Activated naive CD8-positive, alpha-beta T cell treated with anti-CD3 and anti-CD28 coated beads for 36 hours (primary cell): ENCODE data around the gene SLC1A6. TPM values are rescaled to one million over a fixed set of nuclear protein-coding genes. Genes with fewer than 3 reads are reported as not detected.
A peak's percentile ranks its signal among the peaks of the same experiment; 100 is the strongest.
"Not testable (repeated sequence)": the region's sequence is repeated elsewhere in the genome, so short reads cannot be mapped to it uniquely, and the experiment has no call there.

Experiments used
- DNase-seq: peaks from one replicate; pipeline ENCODE4 v3.0.0; 2021
- H3K27ac Mint-ChIP-seq: one replicate; pipeline ENCODE4 v1.8.0; 2022; ENCODE audit warnings: mild to moderate bottlenecking, moderate library complexity, mixed read lengths
- H3K27me3 Mint-ChIP-seq: one replicate; pipeline ENCODE4 v1.8.0; 2022; ENCODE audit warnings: mild to moderate bottlenecking, mixed read lengths
- H3K36me3 Mint-ChIP-seq: one replicate; pipeline ENCODE4 v1.8.0; 2021; ENCODE audit warnings: mild to moderate bottlenecking, mixed read lengths
- H3K4me1 Mint-ChIP-seq: one replicate; pipeline ENCODE4 v1.8.0; 2021; ENCODE audit warnings: mixed read lengths
- H3K4me3 Mint-ChIP-seq: one replicate; pipeline ENCODE4 v1.8.0; 2022; ENCODE audit warnings: mild to moderate bottlenecking, moderate library complexity, mixed read lengths
- H3K9me3 Mint-ChIP-seq: one replicate; pipeline ENCODE4 v1.8.0; 2022; ENCODE audit warnings: mixed read lengths
- total RNA-seq, 2 experiments: library from RNA; stranded (reverse); gene quantifications; one replicate each; pipeline ENCODE4 v1.2.3, GENCODE V29; 2021

Gene SLC1A6
- total RNA-seq, 2 experiments from 2014 or later = not detected

DNA sequence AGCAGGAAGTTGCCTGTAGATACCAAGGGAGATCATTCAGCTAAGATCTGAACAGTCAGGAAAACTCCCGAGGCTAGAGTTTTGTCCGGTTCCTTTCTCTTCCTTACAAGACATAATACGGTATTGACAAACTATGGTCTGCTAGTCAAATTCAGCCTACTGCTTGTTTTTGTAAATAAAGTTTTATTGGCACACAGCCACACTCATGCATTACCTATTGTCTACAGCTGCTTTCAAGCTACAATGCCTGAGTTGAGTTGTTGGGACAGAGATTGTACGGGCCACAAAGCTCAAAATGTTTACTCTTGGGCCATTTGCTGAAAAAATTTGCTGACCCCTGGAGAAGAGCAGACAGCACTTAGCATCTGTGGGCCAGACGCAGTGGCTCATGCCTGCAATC is 2.5 kb downstream of the SLC1A6 start:
- Mint-ChIP-seq H3K27me3 (peaks cover 57% of the 10 kb centered on the region), H3K9me3 (no peaks in the 10 kb centered on the region), H3K4me3 (no peak overlapping the region), H3K27ac (no peak overlapping the region), H3K4me1 (no peaks in the 10 kb centered on the region), H3K36me3 (no peaks in the 10 kb centered on the region)
- no peak for DNase-seq

DNA sequence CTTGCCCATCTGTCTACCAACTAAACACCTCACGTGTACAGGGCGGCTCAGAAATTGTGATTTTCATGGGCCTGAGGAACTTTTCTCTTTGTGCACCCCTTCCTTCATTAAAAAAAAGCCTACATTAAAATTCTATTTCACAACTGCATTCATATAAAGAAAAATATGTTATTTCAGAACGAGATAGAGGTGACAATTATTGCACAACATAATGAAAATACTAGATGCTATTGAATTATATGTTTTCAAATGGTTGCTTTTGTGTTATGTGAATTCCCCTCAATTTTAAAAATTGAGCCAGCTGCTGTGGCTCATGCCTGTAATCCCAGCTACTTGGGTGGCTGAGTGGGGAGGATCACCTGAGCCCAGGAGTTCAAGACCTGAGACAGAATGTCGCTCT is 5.2 kb downstream of the SLC1A6 start:
- DNase-seq = no peak
- no peaks in the 10 kb centered on the region for H3K9me3 Mint-ChIP-seq
- no peaks in the 10 kb centered on the region for H3K36me3 Mint-ChIP-seq
- peaks cover 37% of the 10 kb centered on the region for H3K27me3 Mint-ChIP-seq
- no peaks in the 10 kb centered on the region for H3K4me1 Mint-ChIP-seq
- no peak overlapping the region for H3K27ac Mint-ChIP-seq
- H3K4me3 Mint-ChIP-seq = no peak overlapping the region

DNA sequence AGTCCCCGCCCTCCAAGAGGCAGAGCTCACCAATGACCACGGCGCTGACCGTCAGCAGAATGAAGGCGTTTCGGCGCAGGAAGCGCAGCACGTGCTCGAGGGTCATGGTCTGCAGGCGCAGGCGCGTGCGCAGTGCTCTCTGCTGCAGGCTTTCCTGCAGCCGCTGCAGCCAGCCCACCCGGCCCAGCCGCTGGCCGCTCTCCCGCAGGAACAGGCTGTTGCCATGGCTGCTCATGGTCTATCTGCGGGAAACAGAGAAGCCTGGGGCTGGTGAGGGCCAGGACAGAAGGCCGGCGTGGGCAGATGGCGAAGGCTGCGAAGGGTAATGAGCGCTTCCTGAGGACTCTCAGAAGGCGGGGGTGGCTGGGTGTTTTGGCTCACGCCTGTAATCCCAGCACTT is 7.0 kb downstream of the SLC1A6 start:
- no peak for DNase-seq
- no peak overlapping the region for H3K4me3 Mint-ChIP-seq
- H3K4me1 Mint-ChIP-seq = no peaks in the 10 kb centered on the region
- H3K27ac Mint-ChIP-seq = no peak overlapping the region
- peaks cover 30% of the 10 kb centered on the region for H3K27me3 Mint-ChIP-seq
- H3K9me3 Mint-ChIP-seq = no peaks in the 10 kb centered on the region
- no peaks in the 10 kb centered on the region for H3K36me3 Mint-ChIP-seq

DNA sequence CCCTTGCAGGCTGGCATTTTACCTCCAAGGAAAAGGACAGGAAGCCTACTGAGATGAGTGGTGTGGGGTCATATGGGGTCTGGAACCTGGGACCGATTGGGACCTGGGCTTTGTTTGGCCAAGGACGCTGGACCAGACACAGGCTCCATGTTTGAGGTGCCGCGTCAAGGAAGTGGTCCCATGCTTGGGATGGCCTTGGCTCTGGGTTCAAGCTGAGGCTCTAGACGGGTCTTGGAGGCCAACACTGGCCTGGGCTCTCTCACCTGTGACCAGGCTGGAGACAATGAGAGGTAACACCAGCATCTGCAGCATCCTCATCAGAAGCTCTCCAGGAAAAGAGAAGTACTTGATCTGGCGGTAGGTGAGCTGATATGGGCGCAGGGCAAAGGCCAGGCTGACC is 8.2 kb downstream of the SLC1A6 start:
- no peak for DNase-seq
- Mint-ChIP-seq H3K4me3 (no peak overlapping the region), H3K36me3 (no peaks in the 10 kb centered on the region), H3K4me1 (no peaks in the 10 kb centered on the region), H3K9me3 (no peaks in the 10 kb centered on the region), H3K27ac (no peak overlapping the region), H3K27me3 (peaks cover 19% of the 10 kb centered on the region)

DNA sequence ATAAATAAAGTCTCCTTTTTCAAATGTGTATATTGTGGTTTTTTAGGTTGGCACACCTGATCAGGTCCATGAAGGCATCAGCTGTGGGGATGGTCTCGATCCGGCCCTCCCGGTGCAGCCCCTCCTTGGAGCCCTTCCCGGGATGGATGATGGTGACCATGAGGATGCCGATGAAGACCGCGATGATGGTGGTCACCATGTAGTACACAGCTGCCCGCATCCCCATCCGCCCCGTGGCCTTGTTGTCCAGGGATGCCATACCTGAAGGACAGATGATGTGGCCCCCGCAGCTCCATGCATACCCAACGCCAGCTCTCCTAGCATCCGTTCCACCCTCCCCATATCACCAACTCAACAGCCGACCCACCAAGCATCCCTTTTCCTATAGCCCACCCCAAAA is 11.4 kb downstream of the SLC1A6 start:
- Mint-ChIP-seq H3K36me3 (no peaks in the 10 kb centered on the region), H3K4me1 (no peaks in the 10 kb centered on the region), H3K4me3 (no peak overlapping the region), H3K27me3 (peaks cover 15% of the 10 kb centered on the region), H3K27ac (no peak overlapping the region), H3K9me3 (no peaks in the 10 kb centered on the region)
- no peak for DNase-seq

DNA sequence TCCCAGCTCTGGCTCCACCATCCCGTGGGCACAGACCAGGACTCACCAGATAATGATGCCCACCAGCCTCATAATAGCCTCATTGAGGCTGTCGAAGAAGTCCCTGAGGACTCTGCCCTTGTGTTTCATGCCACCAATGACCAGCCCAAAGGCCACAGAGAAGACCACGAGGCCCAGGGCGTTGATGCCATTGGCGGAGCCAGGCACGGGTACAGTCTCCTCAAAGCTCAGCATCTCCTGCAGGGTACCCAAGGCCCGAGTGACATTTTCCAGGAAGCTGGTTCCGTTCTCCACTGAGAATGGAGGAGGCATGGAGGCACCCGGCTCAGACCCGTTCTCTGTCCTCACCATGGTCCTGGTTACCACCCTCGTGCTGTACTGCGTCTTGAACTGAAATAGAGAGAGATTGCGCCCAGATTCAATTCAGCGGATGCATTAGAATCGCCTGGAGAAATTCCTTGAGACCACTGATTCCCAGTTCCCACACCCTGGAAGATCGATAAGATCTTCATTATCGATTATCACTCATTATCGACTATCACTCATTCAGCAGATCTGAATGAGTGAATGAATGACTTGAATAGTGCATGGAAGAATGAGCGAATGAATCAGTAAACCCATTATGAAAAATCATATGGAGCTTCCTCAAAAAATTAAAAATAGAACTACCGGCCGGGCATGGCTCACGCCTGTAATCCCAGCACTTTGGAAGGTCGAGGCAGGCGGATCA is 17.5 kb downstream of the SLC1A6 start:
- Mint-ChIP-seq H3K4me1 (no peaks in the 10 kb centered on the region), H3K9me3 (peaks cover 15% of the 10 kb centered on the region), H3K27ac (no peak overlapping the region), H3K36me3 (no peaks in the 10 kb centered on the region), H3K4me3 (no peak overlapping the region), H3K27me3 (peaks cover 3% of the 10 kb centered on the region)
- DNase-seq = no peak

DNA sequence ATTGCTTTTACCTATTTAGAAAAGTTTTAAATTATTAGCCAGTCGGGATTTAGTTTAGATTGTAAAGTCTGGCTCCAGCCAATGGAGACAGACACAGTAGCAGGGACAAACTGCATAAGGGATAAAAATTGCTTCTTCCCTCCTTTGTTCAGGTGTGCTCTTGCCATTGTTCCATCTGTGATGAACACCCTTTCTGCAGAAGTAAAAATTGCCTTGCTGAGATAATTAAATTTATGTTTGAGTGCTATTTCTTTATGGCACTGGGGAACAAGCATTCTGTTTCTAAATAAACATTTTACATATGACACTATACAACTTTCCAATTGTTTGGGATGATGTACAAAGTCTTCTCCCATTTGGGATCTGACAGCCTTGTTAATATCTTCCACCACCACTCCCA is 20.4 kb downstream of the SLC1A6 start:
- DNase-seq = no peak
- H3K27me3 Mint-ChIP-seq = peaks cover 15% of the 10 kb centered on the region
- H3K4me1 Mint-ChIP-seq = no peaks in the 10 kb centered on the region
- no peak overlapping the region for H3K4me3 Mint-ChIP-seq
- H3K9me3 Mint-ChIP-seq = peaks cover 16% of the 10 kb centered on the region
- H3K27ac Mint-ChIP-seq = no peak overlapping the region
- H3K36me3 Mint-ChIP-seq = no peaks in the 10 kb centered on the region

DNA sequence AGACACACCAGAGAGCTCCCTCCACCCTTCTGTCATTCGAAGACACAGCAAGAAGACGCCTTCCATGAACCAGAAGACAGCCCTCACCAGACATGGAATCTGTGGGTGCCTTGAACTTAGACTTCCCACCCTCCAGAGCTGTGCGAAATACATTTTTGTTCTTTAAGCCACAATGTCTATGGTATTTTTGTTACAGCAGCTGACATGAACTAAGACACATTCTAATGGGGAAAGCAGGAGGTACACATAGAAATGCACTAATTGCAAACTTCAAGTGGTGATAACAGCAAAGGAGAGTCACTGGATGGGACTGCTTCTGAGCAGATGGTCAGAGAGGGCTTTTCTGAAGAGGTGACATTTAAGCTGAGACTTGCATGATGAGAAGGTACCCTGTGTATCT is 22.2 kb downstream of the SLC1A6 start:
- no peak overlapping the region for H3K4me3 Mint-ChIP-seq
- peaks cover 12% of the 10 kb centered on the region for H3K9me3 Mint-ChIP-seq
- no peaks in the 10 kb centered on the region for H3K4me1 Mint-ChIP-seq
- H3K36me3 Mint-ChIP-seq = no peaks in the 10 kb centered on the region
- no peak overlapping the region for H3K27ac Mint-ChIP-seq
- no peak for DNase-seq
- peaks cover 19% of the 10 kb centered on the region for H3K27me3 Mint-ChIP-seq

DNA sequence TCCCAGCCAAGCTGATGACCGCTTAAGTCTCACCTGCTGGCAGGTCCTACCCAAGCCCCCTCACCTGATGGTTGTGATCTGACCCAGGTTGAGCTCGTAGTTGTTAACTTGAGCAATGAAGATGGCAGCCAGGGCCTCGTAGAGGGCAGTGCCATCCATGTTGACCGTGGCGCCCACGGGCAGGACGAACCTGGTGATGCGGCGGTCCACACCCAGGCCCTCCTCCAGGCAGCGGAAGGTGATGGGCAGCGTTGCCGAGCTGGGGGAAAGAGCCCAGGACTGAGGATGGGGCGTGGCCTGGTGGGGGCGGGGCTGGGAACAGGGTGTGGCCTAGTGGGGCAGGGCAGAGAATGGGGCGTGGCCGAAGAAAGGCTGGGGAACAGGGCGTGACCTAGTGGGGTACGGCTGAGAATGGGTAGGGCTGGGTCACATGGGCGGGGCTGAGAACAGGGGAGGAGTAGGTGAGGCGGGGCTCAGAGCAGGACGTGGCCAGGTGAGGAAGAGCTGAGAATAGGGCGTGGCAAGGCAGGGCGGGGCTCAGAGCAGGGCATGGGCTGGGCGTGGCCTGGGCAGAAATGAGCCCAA is 25.5 kb downstream of the SLC1A6 start:
- H3K4me1 Mint-ChIP-seq = no peaks in the 10 kb centered on the region
- peaks cover 8% of the 10 kb centered on the region for H3K9me3 Mint-ChIP-seq
- no peak overlapping the region for H3K4me3 Mint-ChIP-seq
- no peak overlapping the region for H3K27ac Mint-ChIP-seq
- no peaks in the 10 kb centered on the region for H3K36me3 Mint-ChIP-seq
- DNase-seq = peak; percentile 2
- peaks cover 19% of the 10 kb centered on the region for H3K27me3 Mint-ChIP-seq

DNA sequence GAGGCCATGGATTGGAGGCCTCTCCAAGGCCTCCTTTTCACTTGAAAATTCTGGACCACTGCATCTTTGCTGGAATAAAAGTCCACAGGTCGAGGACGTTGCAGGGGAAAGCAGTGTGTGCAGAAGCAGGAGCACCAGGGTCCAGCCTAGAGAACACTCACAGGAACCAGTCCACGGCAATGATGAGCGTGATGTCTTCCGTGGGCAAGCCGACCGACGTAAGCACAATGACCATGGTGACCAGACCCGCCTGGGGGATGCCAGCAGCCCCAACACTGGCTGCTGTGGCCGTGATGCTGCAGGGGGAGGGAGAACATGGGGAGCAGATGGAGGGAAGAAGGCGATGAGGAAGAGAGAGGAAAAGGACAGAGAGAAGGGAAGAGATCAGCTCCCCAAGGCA is 26.9 kb downstream of the SLC1A6 start:
- no peak for DNase-seq
- Mint-ChIP-seq H3K4me3 (no peak overlapping the region), H3K9me3 (peaks cover 8% of the 10 kb centered on the region), H3K36me3 (no peaks in the 10 kb centered on the region), H3K27me3 (peaks cover 19% of the 10 kb centered on the region), H3K27ac (no peak overlapping the region), H3K4me1 (no peaks in the 10 kb centered on the region)

DNA sequence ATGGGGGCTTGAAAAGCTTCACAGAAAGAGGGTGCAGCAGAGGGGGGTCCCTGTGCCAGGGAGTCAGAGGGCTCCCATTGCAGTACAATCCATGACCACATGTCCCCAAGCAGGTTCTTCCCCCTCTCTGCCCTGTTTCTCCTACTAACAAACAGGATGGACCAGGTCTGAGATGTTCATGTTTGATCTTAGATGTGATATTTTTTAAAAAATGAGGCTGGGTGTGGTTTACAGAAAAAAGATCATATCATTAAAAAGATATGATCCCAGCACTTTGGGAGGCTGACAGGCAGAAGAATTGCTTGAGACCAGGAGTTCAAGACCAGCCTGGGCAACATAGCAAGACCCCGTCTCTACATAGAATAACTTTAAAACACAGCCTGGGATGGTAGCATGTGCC is 29.2 kb downstream of the SLC1A6 start:
- no peaks in the 10 kb centered on the region for H3K9me3 Mint-ChIP-seq
- H3K4me1 Mint-ChIP-seq = no peaks in the 10 kb centered on the region
- H3K4me3 Mint-ChIP-seq = no peak overlapping the region
- peaks cover 15% of the 10 kb centered on the region for H3K27me3 Mint-ChIP-seq
- no peak overlapping the region for H3K27ac Mint-ChIP-seq
- no peak for DNase-seq
- H3K36me3 Mint-ChIP-seq = no peaks in the 10 kb centered on the region

DNA sequence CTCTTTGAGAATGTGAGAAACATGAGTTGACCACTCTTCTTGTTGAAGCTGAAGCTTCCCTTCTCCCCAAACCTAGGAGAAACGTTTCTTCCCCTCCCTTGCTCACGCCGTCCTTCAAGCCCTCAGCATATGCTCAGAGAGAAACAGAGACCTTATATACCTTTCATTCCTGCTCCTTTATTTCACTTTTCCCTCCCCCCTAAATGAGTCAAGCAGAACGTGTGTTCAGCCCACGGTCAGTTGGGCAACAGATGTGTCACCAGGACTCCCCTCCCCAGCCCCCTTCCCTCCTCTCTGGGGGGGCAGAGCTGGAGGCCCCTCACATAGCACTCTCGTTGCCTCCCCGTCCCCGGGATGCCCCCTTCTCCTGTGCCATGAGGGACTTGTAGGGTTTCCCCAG is 29.8 kb downstream of the SLC1A6 start:
- Mint-ChIP-seq H3K36me3 (no peaks in the 10 kb centered on the region), H3K4me1 (no peaks in the 10 kb centered on the region), H3K4me3 (no peak overlapping the region), H3K27me3 (peaks cover 13% of the 10 kb centered on the region), H3K27ac (no peak overlapping the region), H3K9me3 (no peaks in the 10 kb centered on the region)
- DNase-seq = no peak

DNA sequence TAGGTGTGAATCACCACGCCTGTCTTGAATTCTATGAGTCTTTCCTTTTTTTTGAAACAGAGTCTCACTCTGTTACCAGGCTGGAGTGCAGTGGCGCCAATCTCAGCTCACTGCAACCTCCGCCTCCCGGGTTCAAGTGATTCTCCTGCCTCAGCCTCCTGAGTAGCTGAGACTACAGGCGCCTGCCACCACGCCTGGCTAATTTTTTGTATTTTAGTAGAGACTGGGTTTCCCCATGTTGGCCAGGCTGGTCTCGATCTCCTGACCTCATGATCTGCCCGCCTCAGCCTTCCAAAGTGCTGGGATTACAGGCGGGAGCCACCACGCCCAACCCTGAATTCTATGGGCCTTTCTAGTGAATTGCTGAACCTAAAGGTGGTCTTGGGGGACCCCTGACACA is 30.3 kb downstream of the SLC1A6 start:
- H3K27me3 Mint-ChIP-seq, H3K4me1 Mint-ChIP-seq, H3K9me3 Mint-ChIP-seq, H3K36me3 Mint-ChIP-seq, H3K4me3 Mint-ChIP-seq, H3K27ac Mint-ChIP-seq, DNase-seq: not testable (repeated sequence)

DNA sequence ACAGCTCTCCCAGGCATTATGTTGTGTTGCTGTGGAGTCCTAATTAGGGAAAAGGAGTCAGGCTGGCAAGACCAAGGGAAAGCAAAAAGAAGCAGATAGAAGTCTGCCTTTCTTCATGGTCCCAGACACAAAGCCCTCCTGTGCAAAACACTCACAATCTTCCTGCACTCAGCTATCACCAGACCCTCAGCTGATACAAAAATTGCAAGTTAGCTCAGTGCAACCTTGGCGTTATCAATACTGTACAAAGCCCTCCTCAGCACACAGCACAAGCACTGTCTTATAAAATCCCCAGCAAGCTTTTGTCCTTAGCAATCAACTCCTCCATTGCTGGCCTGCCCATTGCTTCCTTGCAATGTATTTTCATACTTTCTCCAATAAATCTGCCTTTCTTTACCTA is 35.2 kb downstream of the SLC1A6 start:
- no peak overlapping the region for H3K27ac Mint-ChIP-seq
- no peaks in the 10 kb centered on the region for H3K36me3 Mint-ChIP-seq
- H3K4me3 Mint-ChIP-seq = no peak overlapping the region
- H3K27me3 Mint-ChIP-seq = peaks cover 3% of the 10 kb centered on the region
- peaks cover 6% of the 10 kb centered on the region for H3K4me1 Mint-ChIP-seq
- no peak for DNase-seq
- no peaks in the 10 kb centered on the region for H3K9me3 Mint-ChIP-seq

DNA sequence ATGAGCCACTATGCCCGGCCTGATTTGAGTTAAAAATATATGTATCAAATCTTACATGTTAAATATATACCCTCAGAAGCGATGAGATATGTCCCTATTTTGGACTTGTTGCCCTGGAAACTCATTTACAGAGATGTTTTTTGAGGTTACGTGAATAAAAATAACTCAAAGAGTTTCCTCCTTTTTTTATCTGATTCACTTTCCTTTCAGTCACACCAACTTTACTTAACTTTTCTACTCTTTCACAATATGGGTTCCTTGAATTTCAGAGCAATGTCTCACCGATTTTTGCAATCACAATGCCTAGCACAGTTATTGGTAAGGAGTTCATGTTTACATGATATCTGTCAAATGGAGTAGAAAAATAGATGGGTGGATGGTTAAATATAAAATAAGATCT is 36.1 kb downstream of the SLC1A6 start:
- Mint-ChIP-seq H3K27ac (no peak overlapping the region), H3K9me3 (no peaks in the 10 kb centered on the region), H3K27me3 (peaks cover 9% of the 10 kb centered on the region), H3K36me3 (no peaks in the 10 kb centered on the region), H3K4me1 (peaks cover 6% of the 10 kb centered on the region), H3K4me3 (no peak overlapping the region)
- DNase-seq = no peak

DNA sequence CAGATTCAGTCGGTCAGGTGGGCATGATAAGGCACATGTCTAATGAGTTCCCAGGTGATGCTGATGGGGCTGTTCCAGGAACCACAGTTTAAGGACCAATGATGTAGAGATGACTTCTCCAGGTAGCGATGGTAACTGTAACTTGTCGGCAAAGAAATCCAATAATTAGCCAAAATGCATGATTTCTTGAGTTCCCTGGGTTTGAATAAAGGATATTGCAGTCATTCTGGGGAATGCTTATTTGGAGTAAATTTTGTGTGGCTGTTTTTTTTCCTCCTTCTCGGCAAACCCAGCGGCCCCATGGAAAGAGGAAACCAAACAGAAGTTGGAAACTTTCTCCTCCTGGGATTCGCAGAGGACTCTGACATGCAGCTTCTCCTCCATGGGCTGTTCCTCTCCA is 38.5 kb downstream of the SLC1A6 start, which contains the start of gene OR7C2:
TSS of gene OR7C2 (plus strand) at position 301 of the 400 bp plus-strand sequence. CDS start at position 301, 0 bp downstream.
- Mint-ChIP-seq H3K27me3 (peaks cover 10% of the 10 kb centered on the region), H3K4me3 (no peak within 1 kb of the TSS), H3K9me3 (no peaks in the 10 kb centered on the region), H3K36me3 (no peaks in the 10 kb centered on the region), H3K27ac (no peak within 1 kb of the TSS), H3K4me1 (peaks cover 6% of the 10 kb centered on the region)
- DNase-seq = no peak
